NCI-H2107 (cell line): Measurements from ENCODE around the gene CTDSPL.
"Not testable (repeated sequence)": the region's sequence is repeated elsewhere in the genome, so short reads cannot be mapped to it uniquely, and the experiment has no call there.

Experiments
- DNase-seq: peaks from one replicate; lab custom pipeline; 2025; lab: John Stamatoyannopoulos, UW

CTDSPL gene

DNA sequence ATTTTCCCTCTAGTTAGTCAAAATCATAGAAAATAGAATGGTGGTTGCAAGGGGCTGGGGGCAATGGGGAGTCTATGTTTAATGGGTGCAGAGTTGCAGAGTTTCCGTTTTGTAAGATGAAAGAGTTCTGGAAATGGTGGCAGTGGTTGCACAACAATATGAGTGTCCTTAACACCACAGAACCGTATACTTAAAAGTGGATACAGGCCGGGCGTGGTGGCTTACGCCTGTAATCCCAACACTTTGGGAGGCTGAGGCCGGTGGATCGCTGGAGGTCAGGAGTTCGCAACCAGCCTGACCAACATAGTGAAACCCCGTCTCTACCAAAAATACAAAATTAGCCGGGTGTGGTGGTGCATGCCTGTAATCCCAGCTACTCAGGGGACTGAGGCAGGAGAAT lies 126.7 kb downstream of the CTDSPL start:
- not testable (repeated sequence) for DNase-seq

DNA sequence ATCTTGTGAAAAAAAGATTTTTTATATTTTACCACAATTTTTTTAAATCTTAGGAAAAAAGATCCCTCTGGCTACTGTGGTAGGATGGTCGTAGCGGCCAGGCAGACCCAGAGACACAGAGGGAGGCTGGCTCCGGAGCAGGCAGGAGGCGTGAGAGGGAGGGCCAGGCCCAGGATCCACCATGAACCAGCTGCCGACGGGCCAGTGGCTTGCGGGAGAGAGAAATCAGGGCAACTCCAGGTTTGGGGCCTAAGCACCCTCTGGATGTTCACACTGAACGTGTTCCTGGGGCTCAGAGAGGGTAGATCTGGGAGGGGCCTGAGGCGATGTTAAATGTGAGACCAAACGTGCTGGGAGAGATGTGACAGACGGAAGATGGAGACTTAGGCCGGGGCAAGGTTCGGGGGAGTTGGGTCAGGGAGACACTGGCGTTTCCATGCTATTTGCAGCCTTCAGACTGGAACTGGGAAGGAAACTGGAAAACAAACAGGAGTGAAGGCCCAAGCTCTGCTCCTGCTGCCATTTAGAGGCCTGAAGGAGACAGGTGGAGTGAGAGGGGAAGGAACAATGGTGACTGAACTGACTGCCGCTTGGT lies 127.3 kb downstream of the CTDSPL start:
- no peak for DNase-seq

DNA sequence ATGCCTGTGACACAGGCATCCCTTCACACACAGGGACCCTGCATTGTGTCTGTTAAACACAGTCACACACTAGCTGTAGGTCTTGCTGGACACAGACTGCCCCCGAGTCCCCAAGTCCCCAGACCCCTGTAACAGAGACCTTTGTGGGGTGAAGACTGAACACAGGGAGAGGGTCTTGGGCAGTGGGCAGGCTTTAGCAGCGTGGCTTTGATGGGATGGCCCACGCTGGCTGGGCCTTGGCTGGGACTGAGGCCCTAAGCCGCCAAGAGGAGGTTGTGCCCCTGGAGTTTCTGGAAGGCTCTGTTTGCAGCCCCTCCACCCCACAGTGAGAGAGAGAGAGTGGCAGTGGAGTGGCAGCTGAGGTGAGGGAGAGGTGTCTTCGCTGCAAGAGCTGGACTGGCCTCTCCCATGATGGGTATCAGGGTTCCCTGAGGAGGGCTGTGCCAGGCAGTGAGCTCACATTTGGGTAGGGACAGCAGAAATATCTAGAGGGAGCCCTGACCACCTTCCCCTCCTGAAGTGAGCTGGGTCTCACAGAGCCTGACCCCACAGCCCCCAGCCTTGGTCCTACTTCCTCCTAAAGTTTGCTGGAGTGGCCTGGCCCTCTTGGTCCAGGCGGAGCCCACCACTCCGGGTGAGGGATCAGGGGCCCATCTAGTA lies 128.3 kb downstream of the CTDSPL start:
- DNase-seq = no peak

DNA sequence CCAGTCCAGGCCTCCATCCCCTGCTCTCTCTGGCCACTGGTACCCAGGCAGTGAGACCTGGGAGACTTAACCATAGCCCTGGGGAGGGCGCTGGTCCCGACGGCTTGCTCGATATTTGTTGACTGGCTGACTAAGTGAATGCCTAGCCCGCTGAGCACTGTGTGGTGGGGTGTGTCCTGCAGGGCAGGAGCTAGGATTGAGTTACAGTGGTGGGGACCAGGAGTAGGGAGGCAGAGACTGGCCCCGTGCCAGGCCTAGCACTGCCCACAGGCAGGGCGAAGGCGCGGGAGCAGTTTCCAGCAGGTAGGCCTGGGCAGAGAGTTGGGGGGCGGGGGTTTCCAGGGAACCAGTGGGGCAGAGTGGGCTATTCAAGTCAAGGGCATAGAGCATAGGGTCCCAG lies 128.8 kb downstream of the CTDSPL start, which contains the start of gene VILL:
Gene VILL (plus strand): TSS at position 260 of the 400 bp plus-strand sequence. CDS start 2,887 bp downstream, outside the sequence.
- DNase-seq = no peak

DNA sequence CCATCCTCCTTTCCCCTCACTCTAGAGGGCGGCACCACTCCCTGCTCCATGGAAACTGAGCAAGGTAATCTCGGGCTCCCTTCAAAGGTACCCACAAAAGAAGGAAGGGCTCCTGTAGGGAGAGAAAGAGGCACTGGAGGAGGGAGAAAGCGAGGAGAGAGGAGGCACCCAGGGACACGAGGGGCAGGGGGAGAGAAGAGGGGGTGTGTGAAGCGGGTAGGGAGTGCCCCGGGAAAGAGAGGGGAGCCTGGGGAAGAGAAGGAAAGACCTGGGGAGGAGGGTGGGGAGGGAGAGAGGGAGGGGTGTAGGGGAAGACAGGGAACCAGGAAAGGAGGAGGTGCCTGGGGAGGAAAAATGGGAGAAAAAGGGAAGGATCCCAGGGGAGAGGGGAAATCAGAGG lies 129.4 kb downstream of the CTDSPL start:
- DNase-seq = no peak

DNA sequence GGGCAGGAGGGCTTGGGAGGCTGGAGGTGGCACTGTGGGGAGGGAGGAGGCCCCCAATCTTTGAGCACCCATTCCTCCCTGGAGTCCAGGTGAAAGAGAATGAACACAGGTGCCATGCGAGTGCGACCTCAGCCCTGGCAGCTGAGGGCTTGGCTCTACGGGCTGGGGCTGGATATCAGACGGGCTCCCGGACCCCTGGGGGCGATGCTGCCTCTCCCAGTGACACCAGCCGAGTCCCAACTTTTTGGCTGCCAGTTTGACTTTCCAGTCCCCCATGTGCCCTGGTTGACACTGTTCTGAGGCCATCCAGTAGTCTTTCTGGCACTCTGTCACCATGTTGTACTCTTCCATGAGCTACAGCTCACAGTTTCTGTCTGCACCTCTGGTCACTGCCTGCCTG lies 130.1 kb downstream of the CTDSPL start:
- DNase-seq = no peak

DNA sequence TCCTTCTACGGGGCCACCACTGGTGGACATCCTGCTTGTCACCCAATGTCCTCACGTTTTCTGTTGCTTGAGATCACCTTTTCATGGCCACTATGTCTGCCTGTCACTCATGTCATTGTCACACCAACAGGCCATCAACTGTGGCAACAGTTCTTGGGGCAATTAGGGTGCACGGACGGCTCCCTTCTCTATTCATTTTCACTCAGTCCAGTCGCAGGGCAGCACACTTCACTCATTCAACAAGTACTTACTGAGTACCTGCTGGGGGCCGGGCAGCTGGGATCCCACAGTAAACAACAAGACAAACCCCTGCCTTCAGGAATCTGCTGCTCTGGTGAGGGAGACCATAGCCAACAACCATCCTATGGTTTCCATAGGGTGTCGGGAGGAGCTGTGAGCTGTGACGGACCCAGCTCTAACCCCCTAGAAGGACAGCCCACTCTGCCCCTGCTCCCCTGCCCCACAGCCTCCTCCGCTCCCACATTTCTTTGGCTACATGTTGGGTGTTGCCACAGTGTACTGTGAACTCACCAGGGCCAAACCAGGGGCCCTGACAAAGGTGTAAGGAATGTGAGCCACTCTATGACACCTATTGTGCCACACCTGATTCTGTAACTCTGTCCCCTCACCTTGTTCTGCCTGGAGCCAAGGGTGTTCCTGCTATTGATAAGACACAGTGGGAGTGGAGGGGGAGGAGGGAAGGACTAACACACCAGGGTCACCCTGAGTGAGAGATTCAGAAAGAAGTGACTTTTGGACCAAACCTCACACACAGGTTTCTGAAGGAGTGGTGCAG lies 130.8 kb downstream of the CTDSPL start:
- DNase-seq = no peak

DNA sequence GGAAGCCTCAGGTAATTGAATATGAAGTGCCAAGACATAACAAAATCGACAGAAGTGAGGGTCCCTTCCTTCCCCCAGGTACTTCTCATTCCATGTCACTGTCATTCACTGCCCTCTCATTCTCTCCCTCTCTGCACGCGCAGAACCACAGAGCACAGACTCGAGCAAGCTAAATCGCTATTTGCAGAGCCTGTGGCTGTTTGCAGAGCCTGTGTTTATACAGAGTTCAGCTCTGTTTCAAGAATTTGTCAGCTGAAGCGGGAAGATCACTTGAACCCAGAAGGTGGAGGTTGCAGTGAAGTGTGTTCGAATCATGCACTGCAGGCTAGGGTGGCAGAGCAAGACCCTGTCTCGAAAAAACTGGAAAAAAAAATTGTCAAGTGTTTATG lies 131.4 kb downstream of the CTDSPL start:
- no peak for DNase-seq

DNA sequence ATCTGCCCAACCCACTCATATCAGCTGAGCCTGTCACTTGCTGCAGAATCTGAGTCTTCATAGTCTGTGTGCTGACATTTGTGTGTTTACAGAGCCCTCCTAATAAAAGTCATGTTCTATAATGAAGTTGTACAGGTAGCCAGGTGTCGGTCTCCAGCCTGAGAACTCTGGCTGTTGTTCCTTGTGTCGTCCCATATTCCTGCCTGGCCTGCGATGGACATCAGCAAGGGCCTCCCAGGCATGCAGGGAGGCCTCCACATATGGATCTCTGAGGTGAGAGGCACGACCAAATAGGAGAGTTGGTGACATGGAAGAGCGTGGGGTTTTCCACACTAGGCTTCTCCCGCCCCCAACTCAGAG lies 131.8 kb downstream of the CTDSPL start:
- no peak for DNase-seq

DNA sequence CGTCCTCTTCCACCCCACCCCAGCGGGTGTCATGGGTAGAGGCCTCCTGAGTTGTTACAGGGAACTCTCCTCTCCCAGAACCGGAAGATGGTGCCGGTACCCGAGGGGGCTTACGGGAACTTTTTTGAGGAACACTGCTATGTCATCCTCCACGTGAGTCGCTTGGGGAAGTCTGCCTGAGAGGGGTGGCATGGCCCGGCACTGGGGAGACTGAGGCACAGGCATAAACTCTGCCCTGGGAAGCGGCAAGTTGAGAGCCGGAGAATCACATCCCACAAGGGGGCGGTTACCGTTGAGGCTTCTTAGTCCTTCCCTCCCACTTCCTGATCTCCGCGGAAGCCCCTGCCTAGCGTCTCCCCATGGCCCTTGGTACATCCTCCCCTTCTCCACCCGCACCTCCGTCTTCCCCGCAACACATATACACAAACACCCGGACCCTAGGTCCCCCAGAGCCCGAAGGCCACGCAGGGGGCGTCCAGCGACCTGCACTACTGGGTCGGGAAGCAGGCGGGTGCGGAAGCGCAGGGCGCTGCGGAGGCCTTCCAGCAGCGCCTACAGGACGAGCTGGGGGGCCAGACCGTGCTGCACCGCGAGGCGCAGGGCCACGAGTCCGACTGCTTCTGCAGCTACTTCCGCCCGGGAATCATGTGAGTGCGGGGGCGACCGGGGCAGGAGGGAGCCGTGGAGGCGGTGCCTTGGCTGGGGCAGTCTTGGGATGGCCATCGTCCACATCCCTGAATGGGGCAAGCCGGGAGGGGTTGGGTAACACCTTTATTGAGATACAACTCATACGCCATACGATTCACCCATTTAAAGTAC lies 132.3 kb downstream of the CTDSPL start:
- DNase-seq = no peak

DNA sequence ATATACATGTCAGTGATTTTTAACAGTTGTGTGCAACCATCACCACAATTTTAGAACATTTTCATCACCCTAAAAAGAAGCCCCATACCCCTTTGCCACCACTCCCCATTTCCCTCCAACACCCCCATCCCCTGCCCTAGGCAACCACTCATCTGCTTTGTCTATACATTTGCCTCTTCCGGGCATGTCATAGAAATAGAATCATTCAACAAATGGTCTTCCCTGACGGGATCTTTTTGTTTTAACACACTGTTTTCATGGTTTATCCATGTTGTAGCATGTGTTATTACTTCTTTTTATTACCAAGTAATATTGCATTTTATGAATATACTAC lies 132.9 kb downstream of the CTDSPL start:
- DNase-seq = no peak

DNA sequence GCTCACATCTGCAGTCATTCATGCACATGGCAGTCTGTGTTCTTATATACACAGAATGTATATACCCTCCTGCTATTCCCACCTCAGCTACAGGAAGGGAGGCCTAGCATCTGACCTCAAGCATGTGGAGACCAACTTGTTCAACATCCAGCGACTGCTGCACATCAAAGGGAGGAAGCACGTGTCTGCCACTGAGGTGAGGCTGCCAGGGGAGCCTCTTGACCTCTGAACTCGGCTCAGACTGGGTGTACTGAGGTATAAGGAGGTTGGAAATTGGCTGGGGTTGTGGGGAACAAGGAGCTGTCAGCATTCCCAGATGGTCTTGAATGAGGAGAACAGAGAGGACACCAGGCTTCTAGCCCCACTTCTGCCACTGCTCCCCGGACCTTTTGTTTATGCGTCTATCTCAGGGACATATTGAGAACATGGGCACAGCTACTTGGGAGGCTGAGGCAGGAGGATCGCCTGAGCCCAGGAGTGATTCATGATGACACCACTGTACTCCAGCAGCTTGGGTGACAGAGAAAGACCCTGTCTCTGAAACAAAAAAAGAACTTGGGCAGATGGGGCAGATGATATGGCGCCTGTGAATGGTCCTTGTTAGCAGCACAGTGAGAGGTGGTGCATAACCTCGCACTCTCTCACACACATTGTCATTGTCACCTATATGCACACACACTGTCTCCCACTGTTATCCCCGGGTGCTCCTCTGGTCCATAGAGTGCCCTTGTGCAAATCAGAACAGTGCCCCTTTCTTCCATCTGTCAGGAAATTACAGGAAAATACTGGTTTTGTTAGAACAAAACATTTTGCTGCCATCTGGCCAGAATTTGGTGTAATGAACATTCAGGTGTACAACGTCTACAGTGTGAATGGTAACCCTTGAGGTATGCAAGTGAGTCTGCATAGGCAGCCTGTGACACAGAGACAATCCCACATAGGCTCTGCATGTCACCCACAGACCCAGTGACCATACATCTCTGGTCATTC lies 134.3 kb downstream of the CTDSPL start:
- no peak for DNase-seq

DNA sequence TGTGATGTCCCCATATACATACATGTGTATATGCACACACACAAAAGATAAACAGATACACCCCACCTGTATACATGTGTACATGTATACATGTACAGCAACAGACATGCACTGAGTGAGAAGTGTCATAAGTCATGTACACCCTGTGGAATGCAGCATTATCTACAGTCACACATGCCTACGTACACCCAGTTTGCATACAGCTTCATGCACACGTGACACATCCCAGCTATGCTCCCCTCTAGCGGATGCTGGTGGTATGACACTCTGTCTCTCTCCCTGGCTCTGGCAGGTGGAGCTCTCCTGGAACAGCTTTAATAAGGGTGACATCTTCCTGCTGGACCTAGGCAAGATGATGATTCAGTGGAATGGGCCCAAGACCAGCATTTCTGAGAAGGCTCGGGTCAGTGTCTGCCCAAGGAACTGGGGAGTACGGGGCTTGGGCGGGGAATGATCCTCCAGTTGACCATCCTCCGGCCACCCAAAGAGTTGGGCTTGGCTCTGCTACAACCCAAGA lies 135.2 kb downstream of the CTDSPL start:
- no peak for DNase-seq

DNA sequence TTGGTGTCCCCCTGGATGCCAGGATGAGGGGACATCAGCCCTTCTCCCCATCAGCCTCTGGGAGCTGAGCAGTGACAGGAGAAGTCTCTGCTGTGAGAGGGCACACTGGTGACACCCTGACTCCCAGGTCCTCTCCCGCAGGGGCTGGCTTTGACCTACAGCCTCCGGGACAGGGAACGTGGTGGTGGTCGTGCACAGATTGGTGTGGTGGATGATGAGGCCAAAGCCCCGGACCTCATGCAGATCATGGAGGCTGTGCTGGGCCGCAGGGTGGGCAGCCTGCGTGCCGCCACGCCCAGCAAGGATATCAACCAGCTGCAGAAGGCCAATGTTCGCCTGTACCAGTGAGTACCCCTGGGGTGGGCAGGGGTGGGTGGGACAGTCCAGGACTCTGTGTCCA lies 135.7 kb downstream of the CTDSPL start:
- no peak for DNase-seq

DNA sequence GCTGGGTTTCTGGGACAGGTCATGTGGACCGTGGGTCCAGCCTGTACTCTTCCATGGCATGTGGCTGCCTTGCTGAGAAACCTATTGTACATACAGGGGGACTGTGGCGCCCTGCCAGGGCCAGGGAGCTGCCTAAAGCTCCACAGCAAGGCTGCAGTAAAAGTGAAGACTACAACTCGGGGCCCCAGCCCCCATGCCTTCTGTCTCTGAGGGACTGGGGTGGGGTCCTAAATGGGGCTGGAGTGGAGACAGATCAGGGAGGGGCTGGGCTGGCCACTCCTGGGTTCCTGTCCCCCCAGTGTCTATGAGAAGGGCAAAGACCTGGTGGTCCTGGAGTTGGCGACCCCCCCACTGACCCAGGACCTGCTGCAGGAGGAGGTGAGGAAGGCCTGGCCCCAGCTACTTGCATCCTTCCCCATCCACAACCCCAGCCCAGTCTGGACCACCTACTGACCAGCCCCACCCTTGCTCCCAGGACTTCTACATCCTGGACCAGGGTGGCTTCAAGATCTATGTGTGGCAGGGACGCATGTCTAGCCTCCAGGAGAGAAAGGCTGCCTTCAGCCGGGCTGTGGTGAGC lies 136.2 kb downstream of the CTDSPL start:
- no peak for DNase-seq

DNA sequence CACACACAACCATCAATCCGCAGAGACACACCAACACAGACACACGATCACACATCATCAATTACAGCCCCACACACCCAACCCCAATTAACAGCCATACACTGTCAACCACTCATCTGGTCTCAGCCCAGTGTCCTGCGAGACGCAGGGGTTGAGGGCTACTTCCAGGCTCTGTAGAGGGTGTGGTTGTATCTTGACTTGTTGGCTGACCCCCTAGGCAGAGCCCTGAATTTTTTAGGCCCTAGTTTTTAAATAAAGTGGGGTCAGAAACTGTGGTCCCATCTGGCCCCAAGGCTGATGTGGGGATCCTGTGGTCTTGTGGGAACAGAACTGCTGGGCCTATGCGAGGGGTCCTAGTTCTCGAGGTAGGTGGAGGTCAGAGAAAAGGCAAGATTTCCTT lies 138.2 kb downstream of the CTDSPL start:
- no peak for DNase-seq

DNA sequence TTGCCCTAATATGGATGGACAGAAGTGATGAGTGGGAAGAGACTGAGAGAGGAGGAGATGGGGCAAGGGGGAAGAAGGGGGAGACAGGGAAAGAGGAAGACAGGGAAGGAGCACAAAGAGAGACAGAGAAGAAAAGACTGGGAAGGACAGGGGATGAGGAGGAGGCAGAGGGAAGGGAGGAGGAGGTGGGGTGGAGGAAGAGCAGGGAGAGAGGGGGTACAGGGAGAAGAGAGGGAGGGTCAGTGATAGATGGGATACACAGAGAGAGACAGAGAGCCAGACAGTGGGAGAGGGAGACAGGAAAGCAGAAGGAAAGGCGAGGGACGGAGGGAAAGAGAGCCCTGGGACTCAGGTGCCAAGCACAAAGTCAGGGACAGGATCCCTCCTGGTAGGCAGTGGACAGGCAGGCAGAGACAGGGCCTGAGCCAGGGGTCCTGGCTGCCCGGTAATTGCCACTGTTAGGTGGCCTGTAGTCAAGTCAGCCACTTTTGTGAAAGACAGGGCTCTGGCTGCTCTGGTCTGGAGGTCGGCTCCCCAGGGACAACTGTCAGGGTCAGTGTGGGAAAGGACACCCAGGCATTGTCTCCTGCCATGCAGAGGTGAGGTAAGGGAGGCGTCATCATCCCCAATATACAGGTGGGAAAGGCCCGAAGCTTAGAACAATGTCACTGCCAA lies 138.7 kb downstream of the CTDSPL start:
- no peak for DNase-seq

DNA sequence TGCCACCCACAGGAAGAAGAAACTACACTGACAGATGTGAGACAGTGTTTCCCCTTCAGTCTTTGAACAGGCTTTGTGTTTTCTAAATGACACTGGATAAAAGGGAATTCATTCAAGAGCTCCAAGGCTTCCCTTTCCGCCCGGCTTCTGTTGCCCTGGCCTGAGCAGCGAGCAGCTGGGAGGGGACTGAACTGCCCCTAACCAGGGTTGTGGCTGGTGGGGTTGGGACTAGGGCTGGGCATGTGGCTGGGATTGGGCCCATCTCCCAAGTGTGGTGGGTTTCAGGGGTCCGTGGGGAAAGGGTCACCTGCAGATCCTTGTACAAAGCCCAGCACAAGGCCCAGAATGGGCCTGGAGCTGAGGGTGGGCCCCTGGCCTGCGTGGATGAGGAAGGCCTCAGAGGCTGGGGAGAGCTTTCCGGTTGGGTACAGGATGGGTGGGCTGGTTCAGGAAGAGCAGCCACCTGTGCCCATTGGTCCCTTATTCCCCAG lies 139.3 kb downstream of the CTDSPL start:
- no peak for DNase-seq

DNA sequence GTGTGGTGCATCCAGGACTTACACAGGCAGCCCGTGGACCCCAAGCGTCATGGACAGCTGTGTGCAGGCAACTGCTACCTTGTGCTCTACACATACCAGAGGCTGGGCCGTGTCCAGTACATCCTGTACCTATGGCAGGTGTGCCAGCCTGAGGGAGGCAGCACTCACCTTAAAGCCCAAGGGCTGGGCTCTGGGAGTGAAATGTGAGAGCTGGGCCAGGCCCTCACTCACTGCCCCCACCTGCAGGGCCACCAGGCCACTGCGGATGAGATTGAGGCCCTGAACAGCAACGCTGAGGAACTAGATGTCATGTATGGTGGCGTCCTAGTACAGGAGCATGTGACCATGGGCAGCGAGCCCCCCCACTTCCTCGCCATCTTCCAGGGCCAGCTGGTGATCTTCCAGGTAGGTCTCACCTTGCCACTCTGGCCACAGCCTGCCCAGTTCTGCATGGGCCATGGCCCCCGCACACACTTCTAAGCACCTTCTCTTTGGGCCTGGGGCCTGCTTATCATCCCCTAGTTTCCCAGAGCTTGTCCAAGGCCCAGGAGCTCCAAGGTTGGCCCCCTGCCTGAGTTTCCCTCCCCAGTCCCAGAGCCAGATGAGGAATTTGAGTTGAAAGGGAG lies 139.9 kb downstream of the CTDSPL start:
- DNase-seq = no peak
